Measurements from ENCODE around the gene RIMKLA.

The RIMKLA gene

DNA sequence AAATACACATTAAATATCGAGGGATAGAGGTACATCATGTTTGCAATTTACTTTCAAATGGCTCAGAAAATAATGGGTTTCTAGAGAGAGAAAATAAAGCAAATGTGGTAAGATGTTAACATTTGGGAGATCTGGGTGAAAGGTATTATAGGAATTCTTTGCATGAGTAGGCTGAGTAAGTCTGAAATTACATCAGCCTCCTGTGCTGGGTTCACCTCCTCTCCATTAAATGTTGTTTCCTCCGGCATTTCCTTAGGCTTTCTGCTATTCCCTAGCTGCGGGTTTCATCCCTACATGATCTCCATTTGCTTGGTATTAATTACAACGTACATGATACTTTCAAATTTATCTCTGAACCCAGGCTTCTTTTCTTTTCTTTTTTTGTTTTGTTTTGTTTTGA, 43.6 kb downstream of the RIMKLA start:
- no peak for DNase-seq

DNA sequence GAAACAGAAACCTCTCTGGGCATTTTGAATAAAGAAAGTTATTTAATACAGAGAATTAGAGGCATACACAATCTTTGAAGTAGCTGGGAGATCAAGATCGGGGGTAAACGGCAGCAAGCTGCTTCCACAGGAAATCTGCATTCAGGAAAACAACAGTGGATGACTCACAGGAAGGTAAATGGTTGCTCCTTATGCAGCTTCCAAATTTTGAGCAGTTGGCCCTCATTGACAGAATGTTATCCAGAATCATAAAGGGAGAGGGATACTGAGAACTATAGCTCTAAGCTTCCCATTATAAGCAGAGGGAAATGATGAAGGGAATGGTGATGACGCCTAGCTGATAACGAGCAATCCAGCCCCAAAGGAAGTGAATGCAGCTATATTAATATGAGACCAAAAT, 46.6 kb downstream of the RIMKLA start:
- DNase-seq = no peak

DNA sequence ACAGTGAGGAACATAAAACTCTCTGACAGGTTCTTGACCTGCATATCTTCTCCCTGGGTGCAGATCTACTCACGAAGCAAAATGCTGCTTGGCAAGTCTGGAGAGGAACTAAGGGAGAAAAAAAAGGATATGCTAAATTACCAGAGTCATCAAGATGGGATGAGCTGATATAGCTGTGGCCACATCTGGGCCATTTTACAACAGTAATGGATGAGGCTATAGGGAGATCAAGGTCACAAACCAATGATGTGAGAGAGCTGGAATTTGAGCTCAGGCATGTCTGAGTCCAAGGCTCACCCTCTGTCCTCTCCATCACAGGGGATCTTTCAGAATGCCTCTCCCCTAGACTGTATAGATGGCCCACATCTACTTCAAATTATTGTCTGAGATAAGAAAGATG, 49.0 kb downstream of the RIMKLA start:
- DNase-seq = no peak

DNA sequence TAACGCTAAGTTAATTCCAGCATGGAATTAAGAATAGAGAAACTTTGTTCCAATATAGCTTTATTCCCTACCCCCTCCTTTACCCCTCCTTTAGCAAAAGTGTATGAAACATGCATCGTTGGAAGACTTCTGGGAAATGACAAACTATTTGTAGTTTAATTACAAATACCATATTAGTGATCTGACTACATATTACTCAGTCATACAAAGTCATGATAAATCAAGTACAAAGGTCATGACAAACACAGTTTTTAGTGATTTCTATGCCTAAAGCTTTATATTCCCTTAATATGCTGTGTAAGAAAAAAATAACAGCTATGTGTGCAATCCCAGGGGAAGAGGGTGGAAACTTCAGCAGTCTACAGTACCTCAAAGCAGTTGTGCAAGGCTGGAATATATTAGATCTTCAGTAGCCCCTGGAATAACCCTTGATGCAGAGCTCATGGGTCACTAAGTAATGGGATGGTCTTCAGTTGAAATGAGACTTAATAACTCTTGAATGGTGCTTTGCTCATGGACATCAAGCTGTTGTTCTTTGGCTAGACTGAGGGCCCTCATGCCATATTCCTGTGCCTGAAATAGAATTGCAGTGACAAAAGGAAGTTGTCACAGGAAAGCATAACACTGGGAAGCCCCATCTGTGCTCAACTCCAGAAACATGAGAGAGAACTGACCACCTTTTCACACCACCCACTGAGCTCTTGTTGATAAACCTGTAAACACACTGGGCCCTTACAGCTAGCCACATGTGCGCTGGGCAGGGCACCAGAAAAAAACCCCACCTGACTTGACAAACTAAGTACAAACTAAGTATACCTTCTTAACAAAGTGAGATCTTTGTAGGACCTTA, 49.9 kb downstream of the RIMKLA start:
- DNase-seq = no peak

DNA sequence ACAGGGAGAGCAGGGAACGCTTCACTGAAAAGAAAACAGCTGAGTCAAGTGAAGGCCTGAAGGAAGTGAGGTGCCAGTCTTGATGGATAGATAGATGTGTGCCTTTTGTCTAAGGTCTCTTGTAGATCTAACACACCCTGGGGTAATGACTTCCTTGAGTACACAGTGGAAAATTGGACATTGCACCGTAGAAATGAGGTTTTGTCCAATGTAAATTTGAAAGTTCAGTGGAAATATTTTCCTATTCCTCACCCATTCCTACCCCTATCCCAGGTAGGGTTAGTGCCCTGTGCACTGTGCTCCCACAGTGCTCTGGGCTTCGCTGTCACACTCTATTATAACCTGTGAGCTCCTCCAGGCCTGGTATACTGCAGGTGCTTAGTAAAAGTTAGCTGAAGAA, 50.9 kb downstream of the RIMKLA start:
- DNase-seq = no peak

DNA sequence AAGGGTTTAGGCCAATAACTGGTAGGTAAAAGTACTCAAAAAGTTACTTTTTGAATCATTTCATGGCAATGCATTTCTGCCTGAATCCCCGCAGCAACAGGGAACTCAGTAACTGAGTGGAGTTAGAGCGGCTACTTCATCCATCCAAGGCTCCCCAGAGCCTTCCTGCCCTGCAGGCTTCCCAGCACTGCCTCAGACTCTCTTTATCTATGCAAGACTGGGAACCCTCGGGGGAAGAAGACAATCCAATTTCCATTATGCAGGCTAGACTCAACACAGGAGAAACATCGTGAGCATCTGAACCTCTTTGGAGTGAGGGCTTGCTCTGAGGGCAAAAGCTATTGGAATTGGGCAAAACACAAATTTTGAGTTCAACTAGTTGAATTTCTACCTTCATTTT, 52.1 kb downstream of the RIMKLA start:
- no peak for DNase-seq

DNA sequence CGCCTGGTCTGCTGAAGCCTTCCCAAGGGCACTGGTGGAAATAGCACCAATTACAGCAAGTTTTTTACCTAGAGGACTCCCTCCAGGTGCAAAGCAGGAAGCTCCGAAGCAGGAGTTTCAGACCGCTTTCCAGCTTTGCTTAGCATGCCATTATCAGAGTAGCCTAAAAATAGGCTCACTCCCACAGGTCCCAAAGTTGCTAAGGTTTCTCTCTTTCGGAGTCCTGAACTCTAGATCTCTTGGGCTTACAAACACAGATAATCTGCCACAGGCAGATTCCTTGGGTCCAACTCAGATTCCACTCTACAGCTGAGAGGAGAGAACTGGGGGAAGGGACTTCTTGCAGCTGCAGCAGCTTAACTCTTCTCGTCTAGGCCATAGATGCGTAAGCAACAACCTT, 52.8 kb downstream of the RIMKLA start:
- no peak for DNase-seq

DNA sequence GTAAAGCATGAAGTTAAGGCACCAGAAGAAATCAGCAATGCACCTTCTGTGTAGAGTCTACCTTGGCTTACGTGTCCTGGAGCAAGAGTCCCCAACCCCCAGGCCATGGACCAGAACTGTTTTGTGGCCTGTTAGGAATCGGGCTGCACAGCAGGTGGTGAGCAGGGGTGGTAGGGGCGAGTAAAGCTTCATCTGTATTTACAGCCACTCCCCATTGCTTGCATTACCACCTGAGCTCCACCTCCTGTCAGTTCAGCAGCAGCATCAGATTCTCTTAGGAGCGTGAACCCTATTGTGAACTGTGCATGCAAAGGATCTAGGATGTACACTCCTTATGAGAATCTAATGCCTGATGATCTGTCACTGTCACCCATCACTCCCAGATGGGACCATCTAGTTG, 53.7 kb downstream of the RIMKLA start:
- no peak for DNase-seq

DNA sequence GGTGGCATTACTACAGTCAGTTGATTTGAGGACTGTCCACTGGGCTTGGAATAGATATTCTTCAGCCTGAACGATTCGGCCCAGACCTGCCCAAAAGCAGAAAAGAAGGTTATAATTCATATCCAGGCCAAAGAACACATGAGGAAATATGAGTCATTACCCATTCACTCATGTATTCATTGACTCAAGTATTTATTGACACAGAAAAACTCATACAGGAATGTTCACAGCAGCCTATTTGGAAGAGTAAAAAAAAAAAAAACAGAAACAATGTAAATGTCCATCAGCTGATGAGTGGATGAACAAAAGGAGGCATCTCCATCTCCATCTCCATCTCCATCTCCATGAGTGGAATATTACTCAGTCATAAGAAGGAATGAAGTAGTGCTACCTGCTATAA, 59.3 kb downstream of the RIMKLA start:
- no peak for DNase-seq

DNA sequence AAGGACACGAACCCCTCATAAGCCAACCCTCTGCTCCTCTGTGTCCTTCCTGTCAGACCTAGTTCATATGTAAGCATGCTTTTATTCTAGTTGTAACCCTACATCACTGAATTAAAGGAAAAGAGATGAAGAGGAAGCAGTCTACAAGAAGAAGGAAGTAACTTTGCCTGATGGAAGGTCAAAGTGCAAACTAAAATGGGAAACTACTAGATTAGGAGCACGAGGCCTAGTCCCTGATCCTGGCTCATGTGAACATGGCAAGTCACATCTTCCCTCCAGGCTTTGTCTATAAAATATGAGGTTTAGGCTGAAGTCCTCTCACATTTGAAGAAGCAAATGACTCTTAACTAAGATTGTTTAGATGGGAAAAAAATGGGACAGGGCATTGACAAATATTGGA, 62.1 kb downstream of the RIMKLA start:
- no peak for DNase-seq

DNA sequence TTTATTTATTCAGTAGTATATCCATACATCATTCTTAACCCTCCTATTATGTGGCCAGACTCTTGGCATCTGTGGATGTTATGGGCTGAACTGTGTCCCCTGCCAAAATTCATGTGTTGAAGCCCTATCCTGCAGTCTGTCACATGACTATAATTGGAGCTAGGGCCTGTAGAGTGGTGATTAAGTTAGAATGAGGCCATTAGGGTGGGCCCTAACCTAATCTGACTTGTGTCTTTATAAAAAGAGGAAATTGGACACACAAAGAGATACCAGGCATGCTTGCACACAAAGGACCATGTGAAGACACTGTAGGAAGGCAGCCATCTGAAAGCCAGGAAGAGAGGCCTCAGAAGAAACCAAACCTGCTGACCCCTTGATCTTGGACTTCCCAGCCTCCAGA, 68.7 kb downstream of the RIMKLA start:
- no peak for DNase-seq

DNA sequence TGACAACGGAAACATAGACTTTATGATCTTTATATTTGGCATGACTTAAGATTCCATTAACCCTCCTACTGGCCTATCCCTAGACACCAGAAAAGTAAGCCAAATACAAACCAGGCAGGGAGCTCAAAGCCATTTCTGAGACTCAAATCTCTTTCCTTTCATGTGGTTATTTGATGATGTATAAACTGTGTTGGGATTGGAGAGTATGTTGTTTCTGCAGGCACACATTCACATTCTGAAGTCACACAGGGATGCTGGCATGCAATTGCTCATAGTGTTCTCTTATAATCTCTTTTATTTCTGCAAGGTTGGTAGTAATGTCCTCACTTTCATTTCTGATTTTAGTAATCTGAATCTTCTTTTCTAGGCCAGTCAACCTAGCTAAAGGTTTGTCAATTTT, 69.5 kb downstream of the RIMKLA start:
- no peak for DNase-seq

DNA sequence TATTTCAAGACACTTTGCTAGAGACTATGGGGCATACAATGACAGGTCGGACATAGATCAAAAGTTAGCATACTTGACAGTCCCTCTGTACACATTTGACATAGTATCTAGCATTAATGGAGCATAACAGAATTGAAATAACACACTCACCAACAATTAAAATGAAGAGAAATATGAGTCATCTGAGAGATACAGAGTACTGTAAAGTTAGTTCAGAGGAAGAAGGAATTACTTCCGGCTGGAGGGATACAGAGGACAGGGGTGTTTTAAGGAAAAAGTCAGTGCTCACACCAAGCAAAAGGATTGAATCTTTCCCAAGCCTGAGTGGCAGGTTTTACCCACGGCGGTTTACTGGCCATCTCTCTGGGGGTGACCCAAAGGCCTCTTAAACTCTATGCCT, 72.8 kb downstream of the RIMKLA start:
- no peak for DNase-seq

DNA sequence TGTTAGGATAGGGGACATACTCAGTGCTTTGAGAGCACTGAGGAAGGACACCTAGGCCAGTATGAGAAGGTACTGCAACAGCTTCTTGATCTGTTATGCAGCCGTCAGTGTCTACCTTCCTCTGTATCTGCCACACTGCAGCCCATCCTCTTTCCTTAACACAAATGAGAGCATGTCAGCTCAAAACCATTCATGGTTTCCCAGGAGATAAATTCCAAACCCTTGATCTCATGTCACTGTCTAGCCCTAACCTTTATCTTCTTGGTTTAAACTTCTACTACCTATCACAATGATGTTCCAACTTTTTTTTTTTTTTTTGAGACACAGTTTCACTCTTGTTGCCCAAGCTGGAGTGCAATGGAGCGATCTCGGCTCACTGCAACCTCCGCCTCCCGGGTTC, 73.8 kb downstream of the RIMKLA start:
- DNase-seq = no peak

DNA sequence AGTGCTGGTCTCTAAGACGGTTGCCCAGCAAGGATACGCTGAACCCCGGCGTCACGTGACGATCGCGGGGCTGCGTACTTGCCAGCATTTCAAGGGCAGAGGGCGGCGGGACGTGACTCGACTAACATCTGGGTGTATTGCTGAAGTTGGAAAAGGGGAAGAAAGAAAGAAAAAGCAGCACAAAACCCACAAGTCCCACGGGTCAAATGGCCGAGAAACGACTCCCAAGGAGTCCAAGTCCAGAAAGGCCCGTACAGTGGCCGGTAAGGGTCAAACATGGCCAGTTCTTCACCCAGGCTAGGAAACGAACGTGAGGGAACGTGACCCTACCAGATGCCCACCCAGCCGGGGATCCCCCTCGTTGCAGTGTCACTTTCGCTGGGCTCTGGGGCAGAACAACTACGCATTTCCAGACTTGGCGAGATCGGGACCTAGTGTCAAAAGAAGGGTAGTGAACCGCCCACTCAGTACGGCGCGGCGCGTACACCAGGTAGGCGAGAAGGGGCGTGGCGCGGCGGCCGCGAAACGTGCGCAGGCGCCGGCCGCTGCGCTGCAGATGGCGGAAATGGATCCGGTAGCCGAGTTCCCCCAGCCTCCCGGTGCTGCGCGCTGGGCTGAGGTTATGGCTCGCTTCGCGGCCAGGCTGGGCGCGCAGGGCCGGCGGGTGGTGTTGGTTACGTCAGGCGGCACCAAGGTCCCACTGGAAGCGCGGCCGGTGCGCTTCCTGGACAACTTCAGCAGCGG, 75.6 kb downstream of the RIMKLA start, which contains the start of the genes PPCS and ZMYND12:
Gene PPCS, plus strand, starts transcription at position 534 of the 744 bp plus-strand sequence. Its CDS starts 23 bp downstream, at position 557.
Gene ZMYND12, minus strand, starts transcription at position 13 of the 744 bp plus-strand sequence. CDS start 25 bp downstream, outside the sequence.
- peak; percentile 32 to 93 (median 83) for DNase-seq

DNA sequence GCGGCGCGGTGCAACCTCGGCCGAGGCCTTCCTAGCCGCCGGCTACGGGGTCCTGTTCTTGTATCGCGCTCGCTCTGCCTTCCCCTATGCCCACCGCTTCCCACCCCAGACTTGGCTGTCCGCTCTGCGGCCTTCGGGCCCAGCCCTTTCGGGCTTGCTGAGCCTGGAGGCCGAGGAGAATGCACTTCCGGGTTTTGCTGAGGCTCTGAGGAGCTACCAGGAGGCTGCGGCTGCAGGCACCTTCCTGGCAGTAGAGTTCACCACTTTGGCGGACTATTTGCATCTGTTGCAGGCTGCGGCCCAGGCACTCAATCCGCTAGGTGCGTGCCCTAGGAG, 76.1 kb downstream of the RIMKLA start:
- DNase-seq = peak in 34 of 58 donors; percentile 16 to 72 (median 49)

DNA sequence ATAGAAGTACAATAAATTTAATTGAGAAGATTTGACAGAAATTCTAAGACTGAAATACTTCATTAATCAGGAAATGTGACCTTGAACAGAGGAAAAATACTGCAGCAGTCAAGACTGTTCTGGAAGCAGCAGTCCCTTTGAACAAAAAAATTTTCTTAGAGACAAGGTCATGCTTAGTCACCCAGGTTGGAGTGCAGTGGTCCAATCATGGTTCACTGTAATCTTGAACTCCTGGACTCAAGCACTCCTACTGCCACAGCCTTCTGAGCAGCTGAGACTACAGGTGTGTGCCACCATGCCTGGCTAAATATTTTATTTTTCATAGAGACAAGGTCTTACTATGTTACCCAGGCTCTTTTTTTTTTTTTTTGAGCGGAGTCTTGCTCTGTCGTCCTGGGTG, 80.6 kb downstream of the RIMKLA start:
- no peak for DNase-seq

DNA sequence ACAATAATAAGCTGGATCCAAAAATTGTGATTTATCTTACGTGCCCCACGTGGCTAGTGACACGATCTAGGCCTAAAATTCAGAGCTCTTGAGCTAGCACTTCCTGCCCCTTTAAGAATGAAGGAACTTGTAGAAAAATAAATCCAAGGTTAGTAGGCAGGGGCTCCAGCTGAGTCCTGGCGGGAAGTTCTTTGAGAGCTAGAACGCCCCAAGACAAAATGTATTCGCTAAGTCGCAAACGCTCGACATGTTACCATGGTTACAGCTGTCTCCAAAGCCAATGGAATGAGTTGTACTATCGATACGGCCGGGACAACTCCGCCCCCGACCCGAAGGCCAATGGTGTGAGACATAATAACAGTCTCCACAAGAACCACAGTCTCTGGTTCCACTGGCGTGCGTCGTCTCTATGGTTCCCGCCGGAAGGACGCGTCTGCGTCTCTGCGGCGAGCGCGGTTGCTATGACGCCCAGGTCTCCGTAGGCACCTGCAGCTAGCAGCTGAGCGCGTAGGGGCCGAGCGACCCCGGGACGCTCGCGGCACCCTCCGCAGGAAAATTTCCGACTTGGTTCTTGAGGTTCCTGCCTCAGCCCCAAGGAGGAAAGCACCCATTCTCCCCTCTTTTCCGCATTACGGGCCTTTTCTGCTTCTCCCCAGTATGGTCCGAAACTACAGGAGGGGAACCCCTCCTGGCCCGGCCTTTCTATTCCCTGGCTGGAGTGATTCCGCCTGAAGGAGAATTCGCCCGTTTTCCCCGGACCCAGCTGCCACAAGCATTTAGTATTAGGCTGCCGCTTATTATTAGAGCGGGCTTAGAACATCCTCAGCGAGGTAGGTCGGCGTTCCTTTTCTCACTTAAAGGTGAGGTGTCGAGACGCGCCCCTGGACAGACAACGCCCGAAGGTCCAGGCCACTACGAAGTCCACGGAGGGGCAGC, 82.5 kb downstream of the RIMKLA start, which contains the start of gene CCDC30:
Gene CCDC30, plus strand, starts transcription at position 459 of the 936 bp plus-strand sequence. CDS start 17,266 bp downstream, outside the sequence.
- peak; percentile 48 to 99 (median 90) for DNase-seq

DNA sequence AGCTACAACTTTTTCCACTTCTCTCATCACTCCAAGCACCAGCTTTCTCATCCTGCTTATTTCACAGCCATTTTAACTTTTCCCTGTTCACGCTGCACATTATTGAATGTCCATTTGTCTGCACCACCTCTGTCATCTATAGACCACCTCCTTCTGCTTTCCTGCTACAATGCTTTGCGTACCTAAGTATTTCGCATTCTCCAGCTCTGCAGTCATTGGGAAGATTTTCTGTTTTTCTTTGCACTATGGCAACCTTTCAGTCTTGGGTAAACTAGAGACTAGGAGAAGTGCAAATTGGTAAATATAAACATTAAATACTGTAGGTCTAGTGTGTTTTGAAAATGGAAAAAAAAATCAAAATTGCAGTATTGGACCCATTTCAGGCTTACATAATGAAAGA, 83.3 kb downstream of the RIMKLA start:
- no peak for DNase-seq

DNA sequence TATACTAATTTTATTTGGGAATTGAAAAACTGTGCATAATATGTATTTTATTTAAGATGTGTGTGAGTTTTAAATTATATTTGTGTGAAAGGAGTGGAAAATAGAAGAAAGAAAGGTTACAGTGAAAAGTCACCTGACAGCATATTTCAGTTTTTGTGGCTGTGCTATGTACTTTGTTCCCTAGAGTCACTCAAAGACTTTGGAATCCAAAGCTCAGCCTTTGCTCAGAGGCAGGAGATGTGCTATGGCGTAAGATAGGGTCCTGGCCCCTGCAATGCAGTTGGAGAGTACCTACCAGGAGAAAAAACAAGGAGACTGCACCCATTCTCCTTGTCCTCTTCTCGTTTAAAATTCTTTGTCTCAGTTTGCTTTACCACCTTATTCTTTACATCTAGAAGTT, 85.4 kb downstream of the RIMKLA start:
- no peak for DNase-seq

DNA sequence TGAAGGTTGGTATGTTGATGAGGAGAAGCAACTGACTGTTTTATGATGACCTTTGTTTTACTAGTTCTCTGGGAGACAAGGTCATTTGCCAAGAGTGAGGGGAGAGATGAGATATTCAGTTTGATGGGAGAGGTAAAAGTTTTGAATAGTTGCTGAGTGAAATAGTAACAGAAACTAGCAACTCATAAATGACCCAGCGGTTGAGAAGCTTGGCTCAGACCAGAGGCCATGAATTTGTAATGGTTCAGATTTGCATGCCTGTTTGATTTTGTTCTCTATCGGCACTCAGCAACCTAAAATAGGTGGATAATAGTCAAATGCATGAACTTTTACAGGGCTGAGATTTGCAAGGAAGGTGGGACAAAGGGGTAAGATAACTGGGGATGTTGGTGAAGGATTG, 89.1 kb downstream of the RIMKLA start:
- DNase-seq = no peak

All from anterior cingulate cortex (tissue), 58 donors.